ENCODE measurements around the gene CAPN10.
A peak's percentile ranks its signal among the peaks of the same experiment; 100 is the strongest.

CAPN10 gene

GRCh38 chr2:240586919-240587800 is 626 bp downstream of the CAPN10 start:
- DNase-seq (ENCODE audit: insufficient read length, low spot score): no peak
- FAIRE-seq: peak; percentile 28

DNA sequence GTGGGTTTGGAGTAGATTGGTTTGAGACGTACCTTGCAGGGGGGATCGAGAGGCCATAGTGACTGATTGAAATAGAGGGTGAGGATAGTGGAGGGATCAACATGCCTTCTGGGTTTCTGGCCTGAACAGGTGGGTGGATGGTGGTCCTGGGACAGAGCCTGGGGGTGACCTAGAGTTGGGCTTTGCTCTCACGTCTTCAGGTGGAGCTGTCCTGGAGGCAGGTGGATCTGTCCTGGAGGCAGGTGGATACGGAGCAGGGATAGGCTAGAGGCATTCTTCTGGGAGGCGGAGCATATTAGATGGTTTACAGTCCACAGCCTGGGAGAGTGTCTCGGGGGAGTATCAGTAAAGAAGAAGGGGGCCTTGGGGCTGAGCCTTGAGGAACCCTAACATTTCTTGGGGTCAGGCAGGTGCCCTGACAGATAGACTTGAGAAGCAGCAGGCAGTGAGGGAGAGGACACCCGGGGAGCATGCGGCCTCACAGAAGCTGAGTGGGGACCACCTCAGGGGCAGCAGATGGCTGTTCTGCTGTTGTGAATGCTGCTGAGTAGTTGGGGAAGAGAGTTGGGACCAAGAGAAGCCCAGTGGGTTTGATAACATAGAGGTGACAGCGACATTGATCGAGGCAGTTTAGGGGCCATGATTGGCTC is 1.6 kb downstream of the CAPN10 start:
- DNase-seq (ENCODE audit: insufficient read length, low spot score) (no peak), FAIRE-seq (no peak)

DNA sequence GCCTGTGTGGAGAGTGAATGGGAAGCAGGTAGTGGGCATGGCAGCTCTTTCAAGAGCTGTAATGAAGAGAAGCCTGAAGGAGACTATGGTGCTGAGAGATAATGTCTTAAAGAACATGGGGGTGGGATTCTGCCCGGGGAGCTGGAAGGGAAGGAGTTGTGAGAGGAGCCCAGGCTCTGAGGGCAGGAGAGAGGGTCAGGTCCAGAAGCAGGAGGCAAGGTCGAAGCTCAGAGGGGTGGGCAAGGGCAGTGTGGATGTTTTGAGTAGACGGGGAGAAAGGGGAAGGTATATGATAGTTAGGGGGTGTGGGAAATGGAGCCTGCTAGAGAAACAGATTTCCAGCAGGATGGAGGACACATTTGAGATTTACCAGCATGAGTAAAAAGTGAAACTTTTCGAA is 2.1 kb downstream of the CAPN10 start:
- no peak for FAIRE-seq

GRCh38 chr2:240589375-240589774 is 2.8 kb downstream of the CAPN10 start:
- FAIRE-seq (no peak), DNase-seq (ENCODE audit: insufficient read length, low spot score) (no peak)

More for the DNA sequence above, 2.1 kb downstream of the CAPN10 start:
- DNase-seq (ENCODE audit: insufficient read length, low spot score): no peak

DNA sequence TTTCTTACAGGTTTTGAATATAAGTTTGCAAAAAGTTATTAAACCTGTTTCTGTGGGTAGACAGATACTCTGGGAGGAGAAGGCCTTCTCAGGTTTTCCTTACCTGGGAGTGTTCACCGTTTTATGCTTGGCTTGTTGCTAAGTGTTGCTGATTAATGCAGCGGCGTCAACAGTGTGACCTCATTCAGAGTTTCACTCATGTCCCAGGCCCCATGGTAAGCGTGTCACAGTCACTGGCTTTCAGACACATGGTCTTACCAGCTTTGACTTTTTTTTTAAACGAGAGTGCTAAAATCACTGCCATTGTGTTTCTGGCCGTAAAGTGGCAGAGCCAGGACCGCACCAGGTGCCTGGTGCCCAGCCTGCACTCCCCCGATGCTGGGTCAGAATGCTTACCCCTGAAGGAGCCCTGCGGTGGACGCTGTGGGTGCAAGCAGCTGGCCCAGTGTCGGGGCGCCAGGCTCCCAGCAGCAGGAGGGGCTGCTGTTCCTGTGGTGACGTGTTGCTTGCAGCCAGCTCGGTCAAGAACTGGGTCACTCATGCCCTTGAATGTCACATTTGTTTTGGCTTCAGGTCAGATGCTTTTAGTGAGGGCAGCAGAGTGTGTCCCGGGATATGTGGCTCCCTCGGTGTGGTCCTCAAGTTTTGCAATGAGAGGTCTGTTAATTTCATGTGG is 3.5 kb downstream of the CAPN10 start:
- DNase-seq (ENCODE audit: insufficient read length, low spot score) (no peak), FAIRE-seq (no peak)

GRCh38 chr2:240590681-240591111 is 4.2 kb downstream of the CAPN10 start:
- FAIRE-seq (no peak), DNase-seq (ENCODE audit: insufficient read length, low spot score) (no peak)

DNA sequence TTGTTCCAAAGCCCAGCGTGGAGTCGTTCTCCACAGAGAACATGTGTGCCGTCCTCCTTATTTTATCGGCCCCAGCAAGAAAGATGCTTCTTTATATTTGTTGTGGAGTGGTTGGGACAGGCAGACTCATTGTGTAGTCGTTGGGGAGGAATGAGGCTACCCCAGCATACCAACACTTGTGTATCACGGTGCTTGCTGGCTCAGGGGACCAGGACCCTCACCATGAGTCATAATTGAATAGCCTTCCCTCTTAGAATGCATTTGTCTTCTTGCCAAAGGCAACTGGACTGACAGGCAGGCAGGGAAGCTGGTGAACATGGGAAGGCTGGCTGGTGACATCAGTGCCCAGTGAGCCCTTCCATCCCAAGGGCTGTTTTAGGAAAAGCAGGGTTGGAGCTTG is 4.7 kb downstream of the CAPN10 start:
- DNase-seq (ENCODE audit: insufficient read length, low spot score) (no peak), FAIRE-seq (no peak)

DNA sequence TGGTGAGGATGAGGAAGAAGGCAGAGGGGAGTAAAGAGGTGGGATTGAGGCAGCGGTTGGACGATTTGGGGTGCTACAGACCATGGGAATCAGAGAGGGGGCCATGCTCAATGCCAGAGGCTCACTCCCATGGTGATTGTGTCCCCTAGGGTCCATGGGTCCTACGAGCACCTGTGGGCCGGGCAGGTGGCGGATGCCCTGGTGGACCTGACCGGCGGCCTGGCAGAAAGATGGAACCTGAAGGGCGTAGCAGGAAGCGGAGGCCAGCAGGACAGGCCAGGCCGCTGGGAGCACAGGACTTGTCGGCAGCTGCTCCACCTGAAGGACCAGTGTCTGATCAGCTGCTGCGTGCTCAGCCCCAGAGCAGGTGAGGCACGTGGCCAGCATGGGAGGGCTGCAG is 5.2 kb downstream of the CAPN10 start:
- DNase-seq (ENCODE audit: insufficient read length, low spot score) (no peak), FAIRE-seq (no peak)

DNA sequence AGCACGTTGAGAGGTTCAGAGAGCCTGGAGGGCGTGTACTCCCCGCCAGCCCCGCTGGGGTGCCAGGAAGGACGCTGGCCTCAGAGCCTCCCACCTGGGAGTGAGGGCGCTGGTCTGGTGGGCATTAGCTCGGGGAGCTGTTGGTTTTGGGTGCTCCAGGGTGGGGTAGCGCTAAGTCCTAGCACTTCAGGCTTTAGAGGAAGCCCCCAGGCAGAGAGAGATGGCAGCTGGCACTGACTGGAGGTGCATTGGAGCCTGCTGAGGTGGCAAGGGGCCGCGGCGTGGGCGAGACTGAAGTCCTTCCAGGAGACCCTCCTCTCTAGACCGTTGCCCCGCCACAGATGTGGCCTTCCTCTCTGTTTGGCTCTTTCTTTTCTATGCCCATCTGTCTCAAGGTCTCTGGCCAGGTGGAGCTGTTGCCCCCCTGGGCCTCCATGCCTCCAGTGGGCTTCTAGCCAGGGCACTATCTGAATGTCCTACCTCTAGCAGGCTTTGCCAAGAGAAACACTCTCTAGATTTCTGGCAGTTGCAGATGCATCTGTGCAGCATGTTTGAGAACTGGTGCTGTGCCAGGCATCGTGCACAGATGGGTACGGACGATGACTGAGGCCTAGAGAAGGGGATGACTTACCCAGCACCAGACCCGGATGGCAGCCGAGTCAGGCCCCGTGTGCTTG is 6.6 kb downstream of the CAPN10 start:
- DNase-seq (ENCODE audit: insufficient read length, low spot score): no peak
- FAIRE-seq: no peak

GRCh38 chr2:240593703-240594451 is 7.3 kb downstream of the CAPN10 start:
- DNase-seq (ENCODE audit: insufficient read length, low spot score) (no peak), FAIRE-seq (no peak)

- no peak for FAIRE-seq
- no peak for DNase-seq (ENCODE audit: insufficient read length, low spot score)
Measured at GRCh38 chr2:240594511-240595380, 8.2 kb downstream of the CAPN10 start.

DNA sequence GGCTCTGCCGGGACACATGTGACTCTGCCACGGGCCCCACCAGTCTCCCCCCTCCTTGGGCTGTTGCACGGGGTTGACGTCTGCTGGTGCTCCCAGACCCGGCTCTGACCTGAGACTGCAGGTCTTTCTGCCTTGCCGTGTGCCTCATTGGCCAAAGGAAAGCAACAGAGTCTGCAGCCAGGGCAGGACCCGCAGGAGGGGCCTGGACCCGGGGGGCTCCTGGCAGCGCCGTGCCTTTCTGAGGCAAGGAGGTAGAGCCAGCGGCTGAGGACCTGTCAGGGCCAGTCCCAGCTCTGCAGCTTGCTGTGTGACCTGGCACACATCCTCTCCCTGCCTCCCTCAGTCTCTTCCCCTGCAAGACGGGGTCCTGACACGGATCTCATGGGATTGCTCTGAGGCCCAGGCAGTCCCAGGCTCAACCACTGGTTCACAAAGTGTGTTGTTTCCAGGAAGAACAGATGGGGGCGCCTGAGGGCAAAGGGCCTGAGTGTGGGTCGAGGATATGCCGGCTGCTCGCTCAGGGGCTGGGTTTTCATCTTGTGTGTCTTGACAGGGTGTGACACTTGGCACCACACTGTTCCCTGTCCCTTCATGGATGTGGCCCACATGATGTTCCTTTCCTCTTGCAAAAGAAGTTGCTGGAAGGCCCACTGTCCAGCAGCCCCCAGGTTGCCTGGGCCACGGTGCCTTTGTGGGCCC is 9.0 kb downstream of the CAPN10 start:
- FAIRE-seq (no peak), DNase-seq (ENCODE audit: insufficient read length, low spot score) (peak; percentile 17)

DNA sequence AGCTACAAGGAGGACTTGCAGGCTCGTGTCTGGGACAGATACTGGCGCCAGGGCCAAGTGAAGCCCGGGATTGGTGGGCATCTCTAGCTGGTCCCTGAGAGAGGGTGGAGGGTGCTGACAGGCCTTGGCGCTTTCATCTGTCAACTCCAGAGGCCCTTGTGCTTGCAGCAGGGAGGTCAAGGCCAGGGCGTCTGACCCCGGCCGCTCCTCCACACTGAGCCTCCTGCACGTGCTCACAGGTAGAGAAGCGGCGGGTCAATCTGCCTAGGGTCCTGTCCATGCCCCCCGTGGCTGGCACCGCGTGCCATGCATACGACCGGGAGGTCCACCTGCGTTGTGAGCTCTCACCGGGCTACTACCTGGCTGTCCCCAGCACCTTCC is 9.5 kb downstream of the CAPN10 start:
- no peak for FAIRE-seq
- no peak for DNase-seq (ENCODE audit: insufficient read length, low spot score)

DNA sequence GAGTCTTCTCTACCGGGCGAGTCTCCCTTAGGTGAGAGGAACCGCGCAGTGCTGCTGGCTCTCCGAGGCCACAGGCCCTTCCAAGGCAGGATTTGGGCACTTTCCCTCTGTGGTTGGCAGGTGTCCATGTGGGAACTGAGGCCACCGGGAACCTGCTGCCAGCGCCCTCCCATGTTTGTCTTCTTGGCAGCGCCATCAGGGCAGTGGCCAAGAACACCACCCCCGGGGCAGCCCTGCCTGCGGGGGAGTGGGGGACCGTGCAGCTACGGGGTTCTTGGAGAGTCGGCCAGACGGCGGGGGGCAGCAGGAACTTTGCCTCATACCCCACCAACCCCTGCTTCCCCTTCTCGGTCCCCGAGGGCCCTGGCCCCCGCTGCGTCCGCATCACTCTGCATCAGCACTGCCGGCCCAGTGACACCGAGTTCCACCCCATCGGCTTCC is 10.0 kb downstream of the CAPN10 start:
- DNase-seq (ENCODE audit: insufficient read length, low spot score) (no peak), FAIRE-seq (no peak)

- DNase-seq (ENCODE audit: insufficient read length, low spot score): no peak
- FAIRE-seq: no peak
Measured at GRCh38 chr2:240597054-240597418, 10.5 kb downstream of the CAPN10 start.

DNA sequence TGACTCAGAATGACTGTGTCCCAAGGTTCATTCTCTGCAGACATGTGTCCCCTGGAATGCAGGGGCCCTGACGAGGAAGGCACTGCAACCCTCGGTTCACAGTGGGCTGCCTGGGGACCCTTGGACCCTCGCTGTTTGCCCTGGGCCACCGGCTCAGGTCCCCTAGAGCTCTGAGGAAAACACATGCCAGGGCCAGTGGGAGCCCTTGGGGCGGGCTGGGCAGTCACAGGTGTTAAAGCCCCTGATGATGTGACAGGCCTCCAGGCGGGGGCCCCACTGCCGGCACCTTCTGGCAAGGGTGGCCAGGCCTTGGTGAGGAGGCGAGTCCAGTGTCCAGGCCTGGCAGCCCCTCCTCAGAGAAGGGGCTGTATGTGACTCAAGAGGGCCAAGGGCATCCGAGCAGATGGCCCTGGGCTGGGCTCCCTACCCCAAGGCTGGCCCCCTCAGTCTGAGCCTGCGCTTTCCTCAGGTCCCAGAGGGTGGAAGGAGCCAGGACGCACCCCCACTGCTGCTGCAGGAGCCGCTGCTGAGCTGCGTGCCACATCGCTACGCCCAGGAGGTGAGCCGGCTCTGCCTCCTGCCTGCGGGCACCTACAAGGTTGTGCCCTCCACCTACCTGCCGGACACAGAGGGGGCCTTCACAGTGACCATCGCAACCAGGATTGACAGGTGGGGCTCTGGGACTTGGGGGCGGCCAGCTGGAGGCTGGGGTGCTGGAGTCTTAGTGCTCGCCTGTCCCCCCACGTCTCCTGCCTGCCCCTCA is 11.1 kb downstream of the CAPN10 start:
- no peak for DNase-seq (ENCODE audit: insufficient read length, low spot score)
- no peak for FAIRE-seq

GRCh38 chr2:240598311-240598911 is 11.9 kb downstream of the CAPN10 start:
- no peak for DNase-seq (ENCODE audit: insufficient read length, low spot score)
- no peak for FAIRE-seq

GRCh38 chr2:240599141-240599583 is 12.6 kb downstream of the CAPN10 start:
- DNase-seq (ENCODE audit: insufficient read length, low spot score): no peak
- FAIRE-seq: no peak
